NCI-H187 treated with DMSO at 0.1 percent for 48 hours (cell line): Measurements from ENCODE around the gene PLA2G12A.
"Not testable (repeated sequence)": the region's sequence is repeated elsewhere in the genome, so short reads cannot be mapped to it uniquely, and the experiment has no call there.

Source experiments
- DNase-seq: peaks from one replicate; lab custom pipeline; 2025; lab: John Stamatoyannopoulos, UW

The PLA2G12A gene

DNA sequence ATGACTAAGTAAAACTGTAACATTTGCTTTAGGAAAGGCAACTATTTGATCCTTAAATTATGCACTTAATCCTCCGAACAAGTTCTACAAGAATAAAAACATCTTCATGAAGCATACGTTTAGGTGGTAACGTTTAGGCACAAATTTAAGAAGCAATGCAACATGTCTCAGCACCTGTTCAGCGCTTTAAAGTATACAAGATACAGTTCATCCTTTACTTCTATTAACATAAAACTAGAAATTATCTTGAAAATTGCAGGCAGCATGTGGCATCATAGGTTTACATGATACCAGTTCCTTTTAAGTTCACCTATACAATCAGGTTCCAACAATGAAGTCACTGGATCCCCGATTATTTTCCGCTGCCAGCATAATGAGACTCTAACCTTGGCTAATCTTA lies 1.5 kb downstream of the PLA2G12A start:
- DNase-seq: no peak

GRCh38 chr4:109723110-109723509 lies 6.8 kb downstream of the PLA2G12A start:
- no peak for DNase-seq

DNA sequence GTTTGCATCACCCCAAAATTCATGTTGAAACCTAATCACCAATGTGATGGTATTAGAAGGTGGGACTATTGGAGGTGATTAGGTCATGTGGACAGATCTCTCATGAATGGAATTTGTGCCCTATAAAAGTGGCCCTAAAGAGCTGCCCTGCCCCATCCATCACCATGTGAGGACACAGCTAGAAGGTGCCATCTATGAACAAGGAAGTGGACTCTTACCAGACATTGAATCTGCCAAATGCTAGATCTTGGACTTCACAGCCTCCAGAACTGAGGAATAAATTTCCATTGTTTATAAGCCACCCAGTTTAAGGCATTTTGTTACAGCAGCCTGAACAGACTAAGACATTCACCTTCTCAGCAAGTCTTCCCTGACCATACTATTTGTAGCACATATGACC lies 7.5 kb downstream of the PLA2G12A start:
- DNase-seq: no peak

DNA sequence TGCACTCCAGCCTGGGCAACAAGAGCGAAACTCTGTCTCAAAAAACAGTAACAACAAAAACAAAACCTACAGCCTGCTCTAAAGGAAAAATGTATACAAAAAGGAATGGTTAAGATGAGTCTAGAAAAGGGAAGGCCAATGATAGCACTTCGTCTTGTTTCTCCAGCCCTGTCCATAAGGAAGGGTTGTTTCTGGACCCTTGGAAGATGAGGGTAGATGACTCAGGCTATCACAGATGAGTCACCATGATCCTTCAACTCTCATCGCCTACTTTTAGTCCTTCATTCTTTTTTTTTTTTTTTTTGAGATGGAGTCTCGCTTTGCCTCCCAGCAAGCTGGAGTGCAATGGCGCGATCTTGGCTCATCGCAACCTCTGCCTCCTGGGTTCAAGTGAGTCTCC lies 8.8 kb downstream of the PLA2G12A start:
- DNase-seq: no peak

DNA sequence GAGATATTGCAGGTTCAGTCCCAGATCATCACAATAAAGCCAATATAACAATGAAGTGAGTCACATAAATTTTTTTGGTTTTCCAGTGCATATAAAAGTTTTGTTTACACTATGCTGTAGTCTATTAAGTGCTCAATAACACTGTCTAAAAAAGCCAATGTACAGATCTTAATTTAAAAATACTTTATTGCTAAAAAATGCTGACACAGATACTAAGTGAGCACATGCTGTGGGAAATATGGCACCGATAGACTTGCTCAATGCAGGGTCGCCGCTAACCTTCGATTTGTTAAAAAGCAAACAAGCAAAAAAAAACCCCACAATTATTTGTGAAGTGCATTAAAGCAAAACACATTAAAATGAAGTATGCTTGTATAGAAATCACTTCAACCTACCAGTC lies 10.3 kb downstream of the PLA2G12A start:
- DNase-seq: no peak

DNA sequence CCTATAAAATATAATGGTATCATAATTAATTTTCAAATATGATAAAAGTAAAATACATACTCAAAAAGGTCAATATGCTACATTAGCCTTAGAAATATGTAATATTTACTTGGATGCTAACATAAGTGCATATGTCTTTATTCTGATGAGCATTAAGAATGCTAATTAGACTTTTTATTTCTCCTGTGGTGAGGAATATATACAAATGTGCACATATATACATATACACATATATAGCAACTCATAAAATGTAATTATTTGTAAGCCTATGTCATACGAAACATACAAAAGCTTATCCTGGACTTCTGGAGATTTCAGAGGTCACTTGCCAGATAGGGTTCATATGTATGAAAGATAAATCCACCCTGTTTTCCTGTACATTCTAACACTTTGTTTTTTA lies 11.1 kb downstream of the PLA2G12A start:
- DNase-seq: no peak

GRCh38 chr4:109713500-109713899 lies 16.4 kb downstream of the PLA2G12A start:
- DNase-seq: no peak

GRCh38 chr4:109708990-109709389 lies 20.9 kb downstream of the PLA2G12A start:
- no peak for DNase-seq

GRCh38 chr4:109708435-109708834 lies 21.4 kb downstream of the PLA2G12A start:
- DNase-seq: no peak

DNA sequence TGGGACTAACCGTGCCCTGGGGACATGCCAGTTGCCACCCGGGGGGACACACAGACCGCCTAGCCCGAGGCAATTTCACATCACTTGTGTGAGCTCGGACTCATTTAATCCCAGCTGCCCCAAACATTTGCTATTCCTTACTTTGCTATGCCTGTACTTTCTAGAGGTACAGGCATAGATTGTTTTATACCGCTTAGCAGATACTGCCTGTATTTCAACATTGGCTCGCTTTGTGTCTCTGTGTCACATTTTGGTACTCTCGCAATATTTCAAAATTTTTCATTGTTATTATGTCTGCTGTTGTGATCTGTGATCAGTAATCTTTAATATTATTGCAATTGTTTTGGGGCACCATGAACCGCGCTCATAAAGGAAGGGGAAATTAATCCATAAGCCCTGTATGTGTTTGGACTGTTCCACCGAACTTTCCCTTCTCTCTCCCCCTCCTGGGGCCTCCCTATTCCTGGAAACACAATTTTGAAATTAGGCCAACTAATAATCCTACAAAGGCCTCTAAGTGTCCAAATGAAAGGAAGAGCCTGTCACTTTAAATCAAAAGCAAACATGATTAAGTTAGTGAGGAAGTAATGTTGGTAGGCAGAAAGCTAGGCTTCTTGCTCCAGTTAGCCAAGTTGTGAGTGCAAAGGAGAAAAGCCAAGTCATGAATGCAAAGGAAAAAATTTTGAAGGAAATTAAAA lies 26.1 kb downstream of the PLA2G12A start:
- DNase-seq: no peak

DNA sequence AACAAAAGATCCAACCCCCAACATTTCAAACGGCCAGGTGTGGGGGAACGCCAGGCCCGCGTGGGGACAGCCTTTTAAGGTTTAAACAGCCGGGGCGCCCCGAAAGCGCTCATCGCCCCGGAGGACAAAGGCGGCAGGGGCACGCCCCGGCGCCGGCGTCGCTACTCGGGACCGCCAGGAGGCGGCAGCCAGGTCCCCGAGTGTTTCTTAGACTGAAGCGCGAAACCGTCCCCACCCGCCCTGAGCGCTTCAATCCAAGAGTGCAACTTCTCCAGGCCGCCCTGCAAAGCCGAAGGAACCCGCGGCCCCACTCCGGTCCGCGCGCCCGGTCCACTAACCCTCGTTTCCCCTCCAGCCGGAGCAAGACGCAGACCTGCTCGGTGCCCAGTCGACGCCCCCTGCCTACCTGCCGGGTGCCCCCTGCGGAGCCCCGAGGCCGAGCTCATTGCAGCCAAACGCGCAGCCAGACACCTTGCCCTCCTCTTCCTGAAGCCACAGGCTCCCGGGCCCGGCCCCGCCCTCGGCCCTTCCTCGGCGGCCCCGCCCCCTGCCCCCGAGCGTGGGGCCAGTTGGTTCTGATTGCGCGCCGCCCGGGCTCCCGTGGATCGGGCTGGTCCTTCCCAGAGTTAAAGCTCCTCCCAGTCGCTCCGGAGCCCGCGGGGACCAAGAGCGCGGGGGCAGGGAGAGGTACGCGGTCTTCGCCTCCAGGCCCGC lies 26.8 kb downstream of the PLA2G12A start, which contains the start of gene CASP6:
Gene CASP6 (minus strand): TSS at position 496 of the 714 bp plus-strand sequence. CDS start 50 bp downstream, at position 446.
- DNase-seq: no peak

DNA sequence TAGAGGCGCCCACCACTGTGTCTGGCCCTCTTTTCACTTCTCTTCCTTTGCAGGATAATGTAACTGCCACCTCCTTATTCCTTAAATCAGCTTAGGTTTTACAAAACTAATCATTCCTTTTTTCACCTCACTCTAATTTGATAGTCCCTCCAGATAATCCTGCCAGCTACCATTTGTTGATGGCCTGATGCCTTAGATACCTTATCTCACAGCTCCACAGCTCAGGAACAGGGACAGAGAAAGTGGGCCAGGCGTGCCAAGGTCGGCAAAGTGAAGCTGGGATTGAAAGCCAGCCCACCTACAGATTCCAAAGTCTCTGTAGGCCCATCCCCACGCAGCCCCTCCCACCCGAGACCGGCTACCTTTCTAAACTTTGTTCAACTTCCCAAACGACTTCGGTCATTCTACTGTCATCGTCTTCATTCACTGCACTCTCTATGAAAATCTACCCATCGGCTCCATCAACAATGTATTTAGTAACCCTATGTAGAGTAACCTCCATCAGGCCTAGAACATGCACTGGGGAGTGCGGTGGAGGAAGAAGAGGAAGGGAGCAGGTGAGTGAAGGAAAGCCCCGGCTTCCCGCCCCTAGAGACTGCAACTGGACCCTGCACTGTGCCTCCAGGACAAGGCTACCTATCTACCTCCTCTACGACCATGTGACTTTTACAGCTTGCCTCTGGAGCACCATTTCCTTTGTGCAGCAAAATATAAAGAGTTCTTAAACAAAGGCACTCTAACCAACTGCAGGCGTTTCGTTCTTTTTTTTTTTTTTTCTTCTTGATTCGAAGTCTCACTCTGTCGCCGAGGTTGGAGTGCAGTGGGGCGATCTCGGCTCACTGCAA lies 28.1 kb downstream of the PLA2G12A start:
- no peak for DNase-seq

DNA sequence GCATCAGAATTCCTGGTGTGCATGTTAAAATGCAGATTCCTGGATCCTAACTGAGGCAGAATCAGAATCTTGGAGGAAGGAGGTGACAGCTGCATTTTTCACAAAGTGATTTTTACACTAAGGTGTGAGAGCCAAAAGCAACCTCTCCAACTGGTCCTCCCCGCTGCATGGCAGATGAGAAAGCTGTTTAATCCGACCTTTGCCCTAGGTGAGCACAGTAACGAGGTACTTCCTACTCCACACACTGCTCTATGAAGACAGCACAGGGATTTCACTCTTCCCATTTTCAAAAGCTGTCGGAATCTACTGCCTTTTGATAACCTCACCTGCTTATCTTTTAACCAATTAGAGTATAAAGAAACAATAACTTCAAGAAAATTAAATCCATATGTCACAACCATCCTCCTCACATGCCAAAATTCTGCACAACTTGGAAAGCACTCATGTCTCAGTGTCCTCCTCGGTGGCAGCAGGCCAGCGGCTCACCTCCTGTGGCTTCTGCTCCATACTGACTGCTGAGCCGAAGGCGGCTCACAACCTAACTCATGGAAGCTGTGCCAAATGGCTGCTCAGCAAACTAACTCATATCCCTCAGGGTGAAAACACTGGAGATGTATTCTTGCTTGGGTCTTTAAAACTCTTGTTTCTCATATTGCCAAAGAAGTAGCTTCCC lies 30.2 kb downstream of the PLA2G12A start:
- no peak for DNase-seq

GRCh38 chr4:109698656-109699055 lies 31.2 kb downstream of the PLA2G12A start:
- DNase-seq: no peak

DNA sequence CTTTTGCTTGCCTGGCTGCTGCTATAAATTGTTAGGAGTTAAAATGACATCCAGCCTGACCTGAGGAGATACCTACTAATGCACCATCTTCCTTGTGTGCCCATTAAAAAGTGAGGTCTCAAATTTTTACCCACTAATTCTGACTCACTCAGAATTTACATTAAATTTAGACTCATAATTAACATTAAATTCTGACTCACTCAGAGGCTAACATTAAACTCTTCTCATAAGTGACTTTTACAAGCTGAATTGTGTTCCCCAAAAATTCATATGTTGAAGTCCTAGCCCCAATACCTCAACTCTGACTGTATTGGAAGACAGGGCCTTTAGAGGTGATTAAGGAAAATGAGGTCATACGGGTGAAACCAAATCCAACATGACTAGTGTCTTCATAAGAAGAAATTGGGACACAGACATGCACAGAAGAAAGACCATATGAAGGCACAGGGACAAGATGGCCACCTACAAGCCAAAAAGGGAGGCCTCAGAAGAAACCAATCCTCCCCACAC lies 38.4 kb downstream of the PLA2G12A start:
- no peak for DNase-seq

DNA sequence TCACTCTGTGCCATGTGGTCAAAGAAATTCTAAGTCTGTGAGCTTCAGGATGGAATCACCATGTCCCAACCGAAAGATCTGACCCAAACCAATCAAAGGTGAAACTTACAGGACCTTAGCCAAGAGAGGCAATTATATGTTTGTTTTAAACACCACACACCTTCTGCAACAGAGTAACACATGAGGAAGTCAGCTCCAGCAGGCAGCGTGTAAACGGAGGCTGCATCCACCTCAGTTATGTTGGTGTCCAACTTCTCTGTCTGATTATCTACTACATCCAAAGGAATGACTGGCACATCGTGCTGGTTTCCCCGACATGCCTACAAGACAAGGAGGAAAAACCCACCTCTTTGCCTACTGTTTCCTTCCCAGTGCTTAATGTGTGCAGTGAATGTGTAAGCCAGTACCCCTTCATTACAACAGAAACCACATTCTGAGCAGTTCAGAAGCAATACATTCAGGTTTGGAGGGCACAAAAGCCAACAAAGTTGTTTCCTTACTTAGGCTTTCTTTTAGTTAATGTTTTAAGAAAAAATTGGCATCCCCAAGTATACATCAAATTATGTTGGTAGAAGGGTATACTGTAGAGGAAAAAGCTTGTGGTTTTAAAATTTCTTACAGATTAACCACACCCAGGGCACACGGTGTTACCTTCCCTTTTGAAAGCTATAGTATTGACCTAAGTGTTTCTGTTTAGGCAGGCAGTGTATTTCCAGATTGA lies 39.0 kb downstream of the PLA2G12A start:
- no peak for DNase-seq

DNA sequence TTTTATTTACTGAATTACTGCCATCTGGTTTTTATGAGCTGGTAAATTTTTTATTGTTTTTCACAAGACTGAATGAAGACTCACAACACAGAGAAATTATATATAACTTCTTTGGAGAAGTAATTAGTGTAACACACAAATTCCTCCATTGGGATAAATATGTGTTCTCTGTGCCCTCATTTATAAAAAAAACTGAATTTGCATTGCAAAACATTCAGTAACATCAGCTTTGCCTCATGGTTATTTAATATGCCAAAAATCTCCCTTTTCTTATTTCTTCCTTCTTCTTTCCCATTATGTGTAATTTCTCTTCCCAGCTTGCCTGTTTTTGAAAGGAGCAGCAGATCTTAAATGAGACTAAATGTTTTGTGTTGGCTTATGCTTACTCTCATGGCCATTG lies 45.1 kb downstream of the PLA2G12A start:
- no peak for DNase-seq

DNA sequence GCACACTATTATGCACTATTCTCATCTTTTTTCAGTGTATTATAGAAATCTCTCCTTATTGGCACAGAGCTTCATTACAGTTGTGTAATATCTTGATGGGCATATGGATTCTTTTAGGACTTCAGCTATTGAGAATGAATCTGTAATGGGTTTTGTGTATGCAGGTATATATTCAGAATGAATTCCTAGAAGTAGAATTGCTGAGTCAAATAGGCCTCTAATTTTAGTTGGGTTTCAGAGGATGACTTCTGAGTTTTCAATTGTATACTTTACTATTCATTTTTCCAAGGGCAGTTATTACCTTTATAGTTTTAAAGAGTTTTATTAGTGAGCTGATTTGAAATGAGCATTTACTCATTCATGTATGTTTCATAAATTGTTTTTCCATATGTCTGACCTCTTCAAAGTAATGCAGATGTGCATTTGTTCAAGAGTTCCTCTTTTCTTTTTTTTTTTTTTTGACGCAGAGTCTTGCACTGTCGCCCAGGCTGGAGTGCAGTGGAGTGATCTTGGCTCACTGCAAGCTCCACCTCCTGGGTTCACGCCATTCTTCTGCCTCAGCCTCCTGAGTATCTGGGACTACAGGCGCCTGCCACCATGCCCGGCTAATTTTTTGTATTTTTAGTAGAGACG lies 46.1 kb downstream of the PLA2G12A start:
- DNase-seq: no peak

DNA sequence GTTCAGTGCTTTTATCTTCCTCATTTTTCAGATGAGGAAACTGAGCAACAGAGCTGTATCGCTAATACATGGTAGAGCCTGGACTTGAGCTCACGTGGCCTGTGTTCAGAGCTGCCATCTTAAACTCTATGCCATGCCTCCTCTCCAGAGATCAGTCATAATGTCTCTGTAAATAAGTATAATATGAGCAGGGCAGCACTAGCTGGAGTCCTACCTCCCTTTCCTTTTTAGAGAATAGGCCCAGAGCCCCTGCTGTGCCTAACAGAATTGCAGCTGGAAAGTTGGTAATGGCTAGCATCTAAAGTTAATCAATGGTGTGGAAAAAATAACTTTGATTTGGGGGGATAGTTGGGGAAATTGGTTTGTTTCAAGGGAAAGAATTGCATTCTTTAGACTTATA lies 47.0 kb downstream of the PLA2G12A start:
- DNase-seq: no peak

GRCh38 chr4:109678925-109679324 lies 50.9 kb downstream of the PLA2G12A start:
- DNase-seq: not testable (repeated sequence)

DNA sequence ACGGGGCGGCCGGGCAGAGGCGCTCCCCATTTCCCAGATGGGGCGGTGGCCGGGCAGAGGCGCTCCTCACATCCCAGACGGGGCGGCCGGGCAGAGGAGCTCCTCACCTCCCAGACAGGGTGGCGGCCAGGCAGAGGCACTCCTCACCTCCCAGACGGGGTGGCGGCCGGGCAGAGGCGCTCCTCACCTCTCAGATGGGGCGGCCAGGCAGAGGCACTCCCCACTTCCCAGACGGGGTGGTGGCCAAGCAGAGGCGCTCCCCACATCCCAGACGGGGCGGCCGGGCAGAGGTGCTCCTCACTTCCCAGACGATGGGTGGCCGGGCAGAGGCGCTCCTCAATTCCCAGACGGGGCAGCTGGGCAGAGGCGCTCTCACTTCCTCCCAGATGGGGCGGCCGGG lies 51.4 kb downstream of the PLA2G12A start:
- DNase-seq: not testable (repeated sequence)
